ENCODE data around the gene POU5F1.

DNA sequence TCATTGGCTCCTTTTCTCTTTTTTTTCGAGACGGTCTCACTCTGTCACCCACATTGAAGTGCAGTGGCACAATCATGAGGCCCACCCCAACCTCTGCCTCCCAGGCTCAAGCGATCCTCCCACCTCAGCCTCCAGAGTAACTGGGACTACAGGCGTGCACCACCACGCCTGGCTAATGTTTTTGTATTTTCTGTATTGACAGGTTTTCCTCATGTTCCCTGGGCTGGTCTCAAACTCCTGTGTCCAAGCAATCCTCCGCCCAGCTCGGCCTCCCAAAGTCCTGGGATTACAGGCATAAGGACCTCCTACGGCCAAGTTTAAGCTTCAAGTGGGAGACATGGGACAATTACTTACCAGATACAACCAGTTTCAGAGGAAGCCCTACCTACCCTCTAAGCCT lies 9.4 kb upstream of the POU5F1 start:
- TF ChIP-seq POLR2A (IDR thresholded peaks at IDR 0.05): no peak
- TF ChIP-seq, protein P1, sequence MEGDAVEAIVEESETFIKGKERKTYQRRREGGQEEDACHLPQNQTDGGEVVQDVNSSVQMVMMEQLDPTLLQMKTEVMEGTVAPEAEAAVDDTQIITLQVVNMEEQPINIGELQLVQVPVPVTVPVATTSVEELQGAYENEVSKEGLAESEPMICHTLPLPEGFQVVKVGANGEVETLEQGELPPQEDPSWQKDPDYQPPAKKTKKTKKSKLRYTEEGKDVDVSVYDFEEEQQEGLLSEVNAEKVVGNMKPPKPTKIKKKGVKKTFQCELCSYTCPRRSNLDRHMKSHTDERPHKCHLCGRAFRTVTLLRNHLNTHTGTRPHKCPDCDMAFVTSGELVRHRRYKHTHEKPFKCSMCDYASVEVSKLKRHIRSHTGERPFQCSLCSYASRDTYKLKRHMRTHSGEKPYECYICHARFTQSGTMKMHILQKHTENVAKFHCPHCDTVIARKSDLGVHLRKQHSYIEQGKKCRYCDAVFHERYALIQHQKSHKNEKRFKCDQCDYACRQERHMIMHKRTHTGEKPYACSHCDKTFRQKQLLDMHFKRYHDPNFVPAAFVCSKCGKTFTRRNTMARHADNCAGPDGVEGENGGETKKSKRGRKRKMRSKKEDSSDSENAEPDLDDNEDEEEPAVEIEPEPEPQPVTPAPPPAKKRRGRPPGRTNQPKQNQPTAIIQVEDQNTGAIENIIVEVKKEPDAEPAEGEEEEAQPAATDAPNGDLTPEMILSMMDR (IDR thresholded peaks at IDR 0.05): no peak
